WTC11 (cell line): ENCODE measurements around the gene NLRC5. TPM values are rescaled to one million over a fixed set of nuclear protein-coding genes. Genes with fewer than 3 reads are reported as not detected.

Source experiments
- ATAC-seq: fragments of 200-7000 bp; cut with Tn5 transposase; 2 replicates; pipeline ENCODE4 v1.10.0; 2021; ENCODE audit warnings: mild to moderate bottlenecking, moderate library complexity
- CTCF ChIA-PET: fragments of 300-600 bp; sonication (Branson Sonifier 250); formaldehyde crosslinking; loops from one replicate; lab custom pipeline; 2021; ENCODE audit warnings: antibody characterized with exemption; lab: Charles Lee
- POLR2A ChIA-PET: fragments of 350-600 bp; sonication (Branson Sonifier 250); formaldehyde crosslinking; loops from one replicate; lab custom pipeline; 2021; ENCODE audit warnings: antibody characterized with exemption; lab: Charles Lee
- DNase-seq: peaks from one replicate; pipeline ENCODE4 v3.0.0; 2021; ENCODE audit warnings: low spot score
- H3K27ac Mint-ChIP-seq: 2 replicates; pipeline ENCODE4 v1.8.0; 2021; ENCODE audit warnings: mixed read lengths
- H3K27me3 Mint-ChIP-seq: 2 replicates; pipeline ENCODE4 v1.8.0; 2021; ENCODE audit warnings: low read depth, mild to moderate bottlenecking, moderate library complexity, mixed read lengths
- H3K36me3 Mint-ChIP-seq: 2 replicates; pipeline ENCODE4 v1.8.0; 2021; ENCODE audit warnings: mixed read lengths
- H3K4me1 Mint-ChIP-seq: 2 replicates; pipeline ENCODE4 v1.8.0; 2022; ENCODE audit warnings: mixed read lengths
- H3K4me3 Mint-ChIP-seq: 2 replicates; pipeline ENCODE4 v1.8.0; 2021; ENCODE audit warnings: mild to moderate bottlenecking, moderate library complexity, mixed read lengths
- H3K9me3 Mint-ChIP-seq: 2 replicates; pipeline ENCODE4 v1.8.0; 2021; ENCODE audit warnings: mixed read lengths
- ARID4B ChIP-seq: sonication (generic); formaldehyde crosslinking; IDR thresholded peaks from 2 replicates; pipeline ENCODE4 v1.8.0; 2023; ENCODE audit warnings: missing genetic modification reagents, mild to moderate bottlenecking, borderline replicate concordance
- ATF2 ChIP-seq: sonication (generic); formaldehyde crosslinking; IDR thresholded peaks from 2 replicates; pipeline ENCODE4 v1.8.1; 2022; ENCODE audit warnings: low read depth, missing genetic modification reagents, borderline replicate concordance
- ATF3 ChIP-seq: sonication (generic); formaldehyde crosslinking; conservative IDR thresholded peaks from 2 replicates; pipeline ENCODE4 v1.8.1; 2022; ENCODE audit warnings: mild to moderate bottlenecking, missing genetic modification reagents
- ATF6 ChIP-seq: sonication (generic); formaldehyde crosslinking; IDR thresholded peaks from 2 replicates; pipeline ENCODE4 v1.8.1; 2023; ENCODE audit warnings: mild to moderate bottlenecking, missing genetic modification reagents
- CBFB ChIP-seq: sonication (generic); formaldehyde crosslinking; IDR thresholded peaks from 2 replicates; pipeline ENCODE4 v1.8.1; 2022; ENCODE audit warnings: mild to moderate bottlenecking, low read depth, missing genetic modification reagents
- FOXJ3 ChIP-seq: sonication (generic); formaldehyde crosslinking; IDR thresholded peaks from 2 replicates; pipeline ENCODE4 v1.9.0; 2021; ENCODE audit warnings: missing genetic modification reagents, mild to moderate bottlenecking, borderline replicate concordance
- JUN ChIP-seq: sonication (generic); formaldehyde crosslinking; IDR thresholded peaks from 2 replicates; pipeline ENCODE4 v1.8.0; 2023; ENCODE audit warnings: mild to moderate bottlenecking, missing genetic modification reagents
- KAT7 ChIP-seq: sonication (generic); formaldehyde crosslinking; IDR thresholded peaks from 2 replicates; pipeline ENCODE4 v1.8.1; 2023; ENCODE audit warnings: missing genetic modification reagents, mild to moderate bottlenecking, borderline replicate concordance
- NFATC4 ChIP-seq: fragments of 250-450 bp; sonication (Bioruptor Pico); IDR thresholded peaks from 2 replicates; pipeline ENCODE4 v1.9.0; 2021; ENCODE audit warnings: mild to moderate bottlenecking
- SMAD4 ChIP-seq: sonication (generic); formaldehyde crosslinking; IDR thresholded peaks from 2 replicates; pipeline ENCODE4 v1.8.0; 2022; ENCODE audit warnings: mild to moderate bottlenecking, missing genetic modification reagents
- SP1 ChIP-seq: sonication (generic); formaldehyde crosslinking; conservative IDR thresholded peaks from 2 replicates; pipeline ENCODE4 v1.8.1; 2022; ENCODE audit warnings: missing genetic modification reagents
- ZNF281 ChIP-seq: sonication (generic); formaldehyde crosslinking; IDR thresholded peaks from 2 replicates; pipeline ENCODE4 v1.8.0; 2023; ENCODE audit warnings: mild to moderate bottlenecking, missing genetic modification reagents
- ZNF416 ChIP-seq: fragments of 250-450 bp; sonication (Bioruptor Pico); IDR thresholded peaks from 2 replicates; pipeline ENCODE4 v1.9.0; 2021; ENCODE audit warnings: mild to moderate bottlenecking, inconsistent platforms
- total RNA-seq: library from RNA; stranded (reverse); gene quantifications from 3 replicates; pipeline ENCODE4 v1.2.3, GENCODE V29; 2021

Gene NLRC5
- total RNA-seq, 1 experiment from 2014 or later, result 2.8 TPM

- no peak for ATAC-seq
- TF ChIP-seq SMAD4 (CRISPR knock-in tag) (no peak), NFATC4 (no peak), ATF2 (CRISPR knock-in tag) (no peak), FOXJ3 (CRISPR knock-in tag) (no peak), ATF3 (CRISPR knock-in tag) (no peak), KAT7 (no peak), JUN (CRISPR knock-in tag) (no peak), ARID4B (CRISPR knock-in tag) (no peak), CBFB (no peak)
- Mint-ChIP-seq H3K36me3 (peaks cover 4% of the 10 kb centered on the region; the same call in 1 of the 2 replicates), H3K4me3 (no peak overlapping the region), H3K27me3 (no peaks in the 10 kb centered on the region), H3K9me3 (peaks cover 10% of the 10 kb centered on the region), H3K27ac (no peak overlapping the region), H3K4me1 (no peaks in the 10 kb centered on the region)
- ChIA-PET POLR2A (no interaction called here), CTCF (no interaction called here)
- no peak for DNase-seq
Observed at GRCh38 chr16:56956076-56956475, 33.3 kb upstream of the NLRC5 start.

- Mint-ChIP-seq H3K9me3 (peaks cover 10% of the 10 kb centered on the region), H3K4me3 (no peak overlapping the region), H3K27ac (no peak overlapping the region), H3K27me3 (no peaks in the 10 kb centered on the region), H3K36me3 (peaks cover 4% of the 10 kb centered on the region; the same call in 1 of the 2 replicates), H3K4me1 (no peaks in the 10 kb centered on the region)
- DNase-seq (no peak), ATAC-seq (no peak)
- TF ChIP-seq SP1 (CRISPR knock-in tag) (no peak), ZNF281 (CRISPR knock-in tag) (no peak), ATF6 (CRISPR knock-in tag) (no peak), ZNF416 (CRISPR knock-in tag) (no peak)
- ChIA-PET CTCF (no interaction called here), POLR2A (no interaction called here)
Observed at GRCh38 chr16:56956756-56957155, 32.6 kb upstream of the NLRC5 start.
